GM12873 (cell line): ENCODE results near the gene MACROD2.

Source experiments
- TF ChIP-seq, protein P1 (sequence below): IDR thresholded peaks from 2 replicates; pipeline ENCODE4 v1.5.1; 2012; ENCODE audit warnings: low read depth, mild to moderate bottlenecking, moderate library complexity, low read length, control low read depth; ENCODE audit not compliant: insufficient read depth; ENCODE audit errors: missing control alignments

MACROD2 gene

DNA sequence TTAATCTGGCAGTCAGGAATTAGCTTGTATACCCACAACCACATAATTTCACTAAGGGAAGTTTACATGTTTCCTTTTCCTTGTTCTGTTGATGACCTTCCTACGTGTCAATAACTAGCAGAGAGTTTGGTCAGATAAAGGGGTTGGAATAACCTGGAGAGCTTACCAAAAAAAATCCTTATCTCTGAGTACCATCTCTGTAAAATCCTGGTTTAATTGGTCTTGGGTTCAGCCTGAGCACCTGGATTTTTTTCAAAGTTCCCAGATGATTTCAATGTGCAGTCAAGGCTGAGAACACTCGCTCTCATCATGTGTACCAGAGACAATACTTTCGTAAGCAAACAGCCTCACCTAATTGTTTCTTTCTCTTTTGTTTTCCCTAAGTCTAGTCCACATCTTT, 825.9 kb downstream of the MACROD2 start:
- TF ChIP-seq, protein P1, sequence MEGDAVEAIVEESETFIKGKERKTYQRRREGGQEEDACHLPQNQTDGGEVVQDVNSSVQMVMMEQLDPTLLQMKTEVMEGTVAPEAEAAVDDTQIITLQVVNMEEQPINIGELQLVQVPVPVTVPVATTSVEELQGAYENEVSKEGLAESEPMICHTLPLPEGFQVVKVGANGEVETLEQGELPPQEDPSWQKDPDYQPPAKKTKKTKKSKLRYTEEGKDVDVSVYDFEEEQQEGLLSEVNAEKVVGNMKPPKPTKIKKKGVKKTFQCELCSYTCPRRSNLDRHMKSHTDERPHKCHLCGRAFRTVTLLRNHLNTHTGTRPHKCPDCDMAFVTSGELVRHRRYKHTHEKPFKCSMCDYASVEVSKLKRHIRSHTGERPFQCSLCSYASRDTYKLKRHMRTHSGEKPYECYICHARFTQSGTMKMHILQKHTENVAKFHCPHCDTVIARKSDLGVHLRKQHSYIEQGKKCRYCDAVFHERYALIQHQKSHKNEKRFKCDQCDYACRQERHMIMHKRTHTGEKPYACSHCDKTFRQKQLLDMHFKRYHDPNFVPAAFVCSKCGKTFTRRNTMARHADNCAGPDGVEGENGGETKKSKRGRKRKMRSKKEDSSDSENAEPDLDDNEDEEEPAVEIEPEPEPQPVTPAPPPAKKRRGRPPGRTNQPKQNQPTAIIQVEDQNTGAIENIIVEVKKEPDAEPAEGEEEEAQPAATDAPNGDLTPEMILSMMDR = no peak

DNA sequence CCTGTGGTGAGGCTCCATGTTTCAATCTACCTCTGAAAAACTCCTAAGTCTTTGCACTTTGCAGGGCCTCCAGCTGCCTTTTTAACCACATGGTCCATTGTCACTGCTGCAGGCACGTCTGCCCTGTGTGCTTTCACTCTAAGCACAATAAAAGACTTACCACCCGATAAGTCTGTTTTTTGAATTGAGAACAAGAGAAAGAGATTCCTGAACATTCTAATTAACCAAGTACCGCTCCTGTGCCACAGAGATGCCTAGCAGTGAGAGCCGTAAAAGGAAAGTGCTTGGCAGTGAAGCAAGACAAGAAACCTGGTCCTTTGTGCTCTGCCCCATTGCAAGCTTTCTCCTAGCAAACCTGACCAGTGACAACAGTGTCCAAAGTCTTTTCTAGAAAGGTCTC, 829.7 kb downstream of the MACROD2 start:
- TF ChIP-seq, protein P1 = no peak

DNA sequence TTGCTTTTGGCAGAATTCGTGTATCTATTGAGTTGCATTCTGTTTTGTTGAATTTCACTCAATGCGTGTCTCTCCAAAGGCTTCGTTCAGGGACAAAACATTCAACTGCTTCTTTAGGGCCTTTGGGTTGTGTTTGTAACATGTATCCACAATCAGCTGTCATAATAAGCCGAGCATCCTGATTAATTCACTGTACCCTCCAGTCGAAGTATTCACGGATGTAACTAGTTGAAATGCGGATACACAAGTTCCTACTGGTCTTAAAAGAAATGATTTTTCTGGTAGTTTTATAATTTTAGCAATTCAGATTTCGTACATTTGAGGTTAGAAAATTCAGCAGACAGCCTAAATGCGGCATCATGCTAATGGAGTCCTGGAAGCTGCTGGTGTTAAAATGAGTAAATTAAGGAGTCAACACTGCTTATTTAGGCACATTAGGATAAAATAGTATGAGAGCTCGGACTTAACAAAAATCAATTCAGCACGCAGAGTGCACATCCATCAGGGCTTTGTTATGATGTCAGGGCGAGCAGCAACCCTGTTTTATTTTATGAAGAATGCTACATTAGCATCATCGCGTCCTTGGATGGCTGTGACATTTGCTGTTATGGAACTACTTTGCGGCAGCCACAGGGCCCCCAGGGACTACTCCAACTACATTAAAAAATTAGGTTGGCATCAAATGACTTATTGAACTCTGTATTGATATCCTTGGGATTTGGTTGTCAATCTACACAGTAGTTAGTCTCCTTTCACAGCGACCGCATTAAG, 831.4 kb downstream of the MACROD2 start:
- TF ChIP-seq, protein P1 = no peak

DNA sequence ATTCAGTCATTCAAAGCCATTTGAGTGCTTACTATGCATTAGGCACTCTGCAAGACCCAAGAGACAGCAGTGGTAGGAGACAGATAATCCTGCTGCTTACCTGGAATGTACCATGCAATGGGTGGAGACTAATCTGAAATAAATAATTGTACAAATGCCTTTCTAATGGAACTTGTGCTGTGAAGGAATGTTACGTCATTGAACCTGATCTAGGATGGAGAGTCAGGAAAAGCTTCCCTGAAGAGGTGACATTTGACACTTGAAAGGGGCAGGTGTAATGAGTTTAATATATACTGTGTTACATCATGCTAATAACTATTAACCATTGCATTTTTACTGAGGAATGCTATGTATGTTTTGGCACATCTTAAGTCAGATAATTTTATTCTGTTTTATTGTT, 833.1 kb downstream of the MACROD2 start:
- TF ChIP-seq, protein P1 = no peak

DNA sequence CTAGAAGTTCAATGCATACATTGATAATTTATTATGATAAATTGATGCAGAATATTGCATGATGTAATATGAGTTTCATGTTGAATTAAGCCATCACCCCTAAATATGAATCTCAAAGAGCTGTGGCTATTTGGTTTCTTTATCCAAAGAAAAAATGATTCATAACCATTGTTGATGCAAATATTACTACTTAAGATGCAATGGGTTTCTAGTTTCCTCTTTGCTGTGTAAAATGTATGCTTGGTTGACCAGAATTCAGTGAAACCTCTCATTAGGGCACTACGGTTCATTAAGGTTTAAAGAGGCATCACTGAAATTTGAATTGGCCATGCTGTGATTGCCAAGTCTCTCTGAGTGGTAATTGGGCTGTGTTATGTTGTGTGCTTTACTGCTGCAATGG, 834.6 kb downstream of the MACROD2 start:
- TF ChIP-seq, protein P1 = no peak

DNA sequence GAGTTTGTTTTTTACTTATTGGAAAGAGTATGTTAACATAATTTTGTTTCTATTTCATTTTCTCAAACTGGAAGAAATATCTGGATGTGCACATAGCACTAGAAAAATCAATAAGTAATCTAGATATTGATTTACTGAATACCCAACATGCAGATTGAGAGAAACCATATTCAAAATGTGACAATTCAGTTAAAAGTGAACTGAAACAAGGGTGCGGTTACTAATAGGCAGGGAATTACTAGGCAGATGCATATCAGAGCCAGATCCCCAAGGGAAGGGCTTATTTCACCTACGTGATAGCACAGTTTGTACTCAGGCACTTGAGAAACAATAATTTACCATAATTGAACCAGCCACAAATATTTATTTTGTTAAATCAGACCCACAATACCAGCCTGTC, 835.1 kb downstream of the MACROD2 start:
- TF ChIP-seq, protein P1 = no peak

DNA sequence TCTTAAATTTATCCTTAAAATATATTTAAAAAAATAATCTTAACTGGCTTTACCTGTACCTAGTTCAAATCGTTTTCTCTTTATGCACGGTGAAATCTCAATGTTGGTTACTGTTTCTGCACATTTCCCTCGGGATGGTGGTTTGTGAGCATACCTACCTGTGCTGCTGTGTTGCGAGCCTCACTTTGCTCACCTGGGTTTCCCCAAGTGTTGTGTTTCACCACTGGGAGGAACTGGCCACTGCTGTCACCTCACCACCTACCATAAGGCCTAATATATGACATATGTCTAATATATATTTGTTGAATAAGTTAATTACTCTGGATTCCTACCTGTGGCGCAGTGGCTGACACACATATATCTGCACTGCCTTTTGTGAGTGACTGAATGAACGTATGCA, 835.6 kb downstream of the MACROD2 start:
- TF ChIP-seq, protein P1 = no peak
